Measurements from ENCODE around the gene SLC26A4.

SLC26A4 gene

GRCh38 chr7:107658467-107658866, 2.2 kb upstream of the SLC26A4 start:
- Histone ChIP-seq H3K27ac (ENCODE audit: insufficient read depth, low read length, poor library complexity, severe bottlenecking) (no peak overlapping the region), H3K4me1 (ENCODE audit: control insufficient read depth, insufficient read depth, low read length, poor library complexity, severe bottlenecking) (peaks cover 20% of the 10 kb centered on the region), H3K4me3 (ENCODE audit: insufficient read depth, low read depth, low read length, poor library complexity, severe bottlenecking) (no peak overlapping the region), H3K27me3 (replicated peaks; ENCODE audit: control insufficient read depth, insufficient read depth, low read length, poor library complexity, severe bottlenecking) (peaks cover 12% of the 10 kb centered on the region), H3K9me3 (ENCODE audit: control insufficient read depth, low read length) (no peaks in the 10 kb centered on the region), H3K36me3 (ENCODE audit: control insufficient read depth, insufficient read depth, low read length) (no peaks in the 10 kb centered on the region)
- no peak for DNase-seq

- Histone ChIP-seq H3K9me3 (ENCODE audit: control insufficient read depth, low read length) (no peaks in the 10 kb centered on the region), H3K27me3 (replicated peaks; ENCODE audit: control insufficient read depth, insufficient read depth, low read length, poor library complexity, severe bottlenecking) (peaks cover 12% of the 10 kb centered on the region), H3K4me1 (ENCODE audit: control insufficient read depth, insufficient read depth, low read length, poor library complexity, severe bottlenecking) (peaks cover 20% of the 10 kb centered on the region), H3K27ac (ENCODE audit: insufficient read depth, low read length, poor library complexity, severe bottlenecking) (no peak overlapping the region), H3K36me3 (ENCODE audit: control insufficient read depth, insufficient read depth, low read length) (no peaks in the 10 kb centered on the region), H3K4me3 (ENCODE audit: insufficient read depth, low read depth, low read length, poor library complexity, severe bottlenecking) (no peak overlapping the region)
- no peak for DNase-seq
Observed at GRCh38 chr7:107659666-107660065, 962 bp upstream of the SLC26A4 start.

DNA sequence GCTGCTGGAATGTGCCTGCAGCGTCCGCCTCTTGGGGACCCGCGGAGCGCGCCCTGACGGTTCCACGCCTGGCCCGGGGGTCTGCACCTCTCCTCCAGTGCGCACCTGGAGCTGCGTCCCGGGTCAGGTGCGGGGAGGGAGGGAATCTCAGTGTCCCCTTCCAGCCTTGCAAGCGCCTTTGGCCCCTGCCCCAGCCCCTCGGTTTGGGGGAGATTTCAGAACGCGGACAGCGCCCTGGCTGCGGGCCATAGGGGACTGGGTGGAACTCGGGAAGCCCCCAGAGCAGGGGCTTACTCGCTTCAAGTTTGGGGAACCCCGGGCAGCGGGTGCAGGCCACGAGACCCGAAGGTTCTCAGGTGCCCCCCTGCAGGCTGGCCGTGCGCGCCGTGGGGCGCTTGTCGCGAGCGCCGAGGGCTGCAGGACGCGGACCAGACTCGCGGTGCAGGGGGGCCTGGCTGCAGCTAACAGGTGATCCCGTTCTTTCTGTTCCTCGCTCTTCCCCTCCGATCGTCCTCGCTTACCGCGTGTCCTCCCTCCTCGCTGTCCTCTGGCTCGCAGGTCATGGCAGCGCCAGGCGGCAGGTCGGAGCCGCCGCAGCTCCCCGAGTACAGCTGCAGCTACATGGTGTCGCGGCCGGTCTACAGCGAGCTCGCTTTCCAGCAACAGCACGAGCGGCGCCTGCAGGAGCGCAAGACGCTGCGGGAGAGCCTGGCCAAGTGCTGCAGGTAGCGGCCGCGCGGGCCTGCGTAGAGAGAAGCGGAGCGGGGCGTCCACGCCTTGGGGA, 645 bp downstream of the SLC26A4 start:
- Histone ChIP-seq H3K27ac (ENCODE audit: insufficient read depth, low read length, poor library complexity, severe bottlenecking) (no peak overlapping the region), H3K9me3 (ENCODE audit: control insufficient read depth, low read length) (no peaks in the 10 kb centered on the region), H3K36me3 (ENCODE audit: control insufficient read depth, insufficient read depth, low read length) (no peaks in the 10 kb centered on the region), H3K4me1 (ENCODE audit: control insufficient read depth, insufficient read depth, low read length, poor library complexity, severe bottlenecking) (peaks cover 20% of the 10 kb centered on the region), H3K27me3 (replicated peaks; ENCODE audit: control insufficient read depth, insufficient read depth, low read length, poor library complexity, severe bottlenecking) (peaks cover 12% of the 10 kb centered on the region), H3K4me3 (ENCODE audit: insufficient read depth, low read depth, low read length, poor library complexity, severe bottlenecking) (peak overlapping the region; percentile 62)
- peak in 1 of 3 donors; percentile 7 for DNase-seq

- Histone ChIP-seq H3K27ac (ENCODE audit: insufficient read depth, low read length, poor library complexity, severe bottlenecking) (no peak overlapping the region), H3K27me3 (replicated peaks; ENCODE audit: control insufficient read depth, insufficient read depth, low read length, poor library complexity, severe bottlenecking) (peaks cover 12% of the 10 kb centered on the region)
Observed at GRCh38 chr7:107661865-107662379, 1.3 kb downstream of the SLC26A4 start.

GRCh38 chr7:107663196-107663595, 2.6 kb downstream of the SLC26A4 start:
- Histone ChIP-seq H3K27ac (ENCODE audit: insufficient read depth, low read length, poor library complexity, severe bottlenecking) (no peak overlapping the region), H3K27me3 (replicated peaks; ENCODE audit: control insufficient read depth, insufficient read depth, low read length, poor library complexity, severe bottlenecking) (peaks cover 15% of the 10 kb centered on the region), H3K9me3 (ENCODE audit: control insufficient read depth, low read length) (no peaks in the 10 kb centered on the region), H3K4me1 (ENCODE audit: control insufficient read depth, insufficient read depth, low read length, poor library complexity, severe bottlenecking) (peaks cover 20% of the 10 kb centered on the region), H3K4me3 (ENCODE audit: insufficient read depth, low read depth, low read length, poor library complexity, severe bottlenecking) (no peak overlapping the region), H3K36me3 (ENCODE audit: control insufficient read depth, insufficient read depth, low read length) (no peaks in the 10 kb centered on the region)
- DNase-seq, result no peak

More at GRCh38 chr7:107661865-107662379, 1.3 kb downstream of the SLC26A4 start:
- Histone ChIP-seq H3K36me3 (ENCODE audit: control insufficient read depth, insufficient read depth, low read length) (no peaks in the 10 kb centered on the region), H3K9me3 (ENCODE audit: control insufficient read depth, low read length) (no peaks in the 10 kb centered on the region), H3K4me3 (ENCODE audit: insufficient read depth, low read depth, low read length, poor library complexity, severe bottlenecking) (peak overlapping the region; percentile 62), H3K4me1 (ENCODE audit: control insufficient read depth, insufficient read depth, low read length, poor library complexity, severe bottlenecking) (peaks cover 20% of the 10 kb centered on the region)
- no peak for DNase-seq

- DNase-seq, result no peak
- no peak overlapping the region for H3K27ac ChIP-seq (ENCODE audit: insufficient read depth, low read length, poor library complexity, severe bottlenecking)
Observed at GRCh38 chr7:107666790-107667189, 6.2 kb downstream of the SLC26A4 start.

DNA sequence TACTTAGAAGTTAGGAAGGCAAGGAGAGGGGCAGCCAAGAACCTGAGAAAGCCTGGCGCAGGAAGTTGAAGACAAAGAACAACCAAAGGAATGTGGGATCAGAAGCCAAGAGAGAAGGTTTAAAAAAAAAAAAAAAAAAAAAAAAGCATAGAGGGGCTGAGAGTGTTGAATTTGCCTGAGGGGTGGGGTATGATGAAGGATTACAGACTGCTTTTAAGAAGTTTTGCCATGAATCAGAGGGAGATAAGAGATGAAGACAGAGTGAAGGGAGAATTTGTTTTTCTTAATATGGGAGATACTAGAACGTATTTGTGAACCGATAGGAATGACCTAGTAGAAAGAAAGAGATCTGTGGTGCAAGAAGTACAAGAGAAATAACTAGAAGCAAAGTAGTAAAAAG, 6.7 kb downstream of the SLC26A4 start:
- no peak overlapping the region for H3K27ac ChIP-seq (ENCODE audit: insufficient read depth, low read length, poor library complexity, severe bottlenecking)
- DNase-seq, result no peak
- H3K4me3 ChIP-seq (ENCODE audit: insufficient read depth, low read depth, low read length, poor library complexity, severe bottlenecking), result no peak overlapping the region
- H3K4me1 ChIP-seq (ENCODE audit: control insufficient read depth, insufficient read depth, low read length, poor library complexity, severe bottlenecking), result no peaks in the 10 kb centered on the region
- H3K36me3 ChIP-seq (ENCODE audit: control insufficient read depth, insufficient read depth, low read length), result no peaks in the 10 kb centered on the region
- H3K9me3 ChIP-seq (ENCODE audit: control insufficient read depth, low read length), result no peaks in the 10 kb centered on the region
- H3K27me3 ChIP-seq (replicated peaks; ENCODE audit: control insufficient read depth, insufficient read depth, low read length, poor library complexity, severe bottlenecking), result peaks cover 4% of the 10 kb centered on the region

More at GRCh38 chr7:107666790-107667189, 6.2 kb downstream of the SLC26A4 start:
- no peaks in the 10 kb centered on the region for H3K36me3 ChIP-seq (ENCODE audit: control insufficient read depth, insufficient read depth, low read length)
- H3K9me3 ChIP-seq (ENCODE audit: control insufficient read depth, low read length), result no peaks in the 10 kb centered on the region
- peaks cover 4% of the 10 kb centered on the region for H3K27me3 ChIP-seq (replicated peaks; ENCODE audit: control insufficient read depth, insufficient read depth, low read length, poor library complexity, severe bottlenecking)
- no peak overlapping the region for H3K4me3 ChIP-seq (ENCODE audit: insufficient read depth, low read depth, low read length, poor library complexity, severe bottlenecking)
- peaks cover 3% of the 10 kb centered on the region for H3K4me1 ChIP-seq (ENCODE audit: control insufficient read depth, insufficient read depth, low read length, poor library complexity, severe bottlenecking)

GRCh38 chr7:107668296-107668695, 7.7 kb downstream of the SLC26A4 start:
- no peak for DNase-seq
- Histone ChIP-seq H3K27me3 (replicated peaks; ENCODE audit: control insufficient read depth, insufficient read depth, low read length, poor library complexity, severe bottlenecking) (peaks cover 4% of the 10 kb centered on the region), H3K4me1 (ENCODE audit: control insufficient read depth, insufficient read depth, low read length, poor library complexity, severe bottlenecking) (no peaks in the 10 kb centered on the region), H3K4me3 (ENCODE audit: insufficient read depth, low read depth, low read length, poor library complexity, severe bottlenecking) (no peak overlapping the region), H3K9me3 (ENCODE audit: control insufficient read depth, low read length) (no peaks in the 10 kb centered on the region), H3K36me3 (ENCODE audit: control insufficient read depth, insufficient read depth, low read length) (no peaks in the 10 kb centered on the region), H3K27ac (ENCODE audit: insufficient read depth, low read length, poor library complexity, severe bottlenecking) (no peak overlapping the region)

DNA sequence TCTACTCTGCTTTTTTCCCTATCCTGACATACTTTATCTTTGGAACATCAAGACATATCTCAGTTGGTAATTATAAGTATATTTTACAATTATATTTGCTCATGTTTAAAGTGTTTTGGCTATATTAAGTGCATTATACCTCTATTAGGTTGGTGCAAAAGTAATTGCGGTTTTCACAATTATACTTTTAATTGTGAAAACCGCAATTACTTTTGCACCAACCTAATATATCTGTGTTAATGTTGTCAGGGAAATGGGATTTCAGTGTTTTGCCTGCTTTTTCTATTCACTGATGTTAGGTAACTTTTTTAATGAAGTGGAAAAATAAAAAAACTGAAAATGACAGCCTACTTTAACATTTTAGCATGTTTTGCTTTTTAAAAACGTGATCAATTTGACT, 11.6 kb downstream of the SLC26A4 start:
- Histone ChIP-seq H3K4me1 (ENCODE audit: control insufficient read depth, insufficient read depth, low read length, poor library complexity, severe bottlenecking) (no peaks in the 10 kb centered on the region), H3K27me3 (replicated peaks; ENCODE audit: control insufficient read depth, insufficient read depth, low read length, poor library complexity, severe bottlenecking) (peaks cover 4% of the 10 kb centered on the region), H3K4me3 (ENCODE audit: insufficient read depth, low read depth, low read length, poor library complexity, severe bottlenecking) (no peak overlapping the region), H3K9me3 (ENCODE audit: control insufficient read depth, low read length) (no peaks in the 10 kb centered on the region), H3K36me3 (ENCODE audit: control insufficient read depth, insufficient read depth, low read length) (no peaks in the 10 kb centered on the region), H3K27ac (ENCODE audit: insufficient read depth, low read length, poor library complexity, severe bottlenecking) (no peak overlapping the region)
- no peak for DNase-seq

- H3K27me3 ChIP-seq (replicated peaks; ENCODE audit: control insufficient read depth, insufficient read depth, low read length, poor library complexity, severe bottlenecking), result no peaks in the 10 kb centered on the region
- H3K27ac ChIP-seq (ENCODE audit: insufficient read depth, low read length, poor library complexity, severe bottlenecking), result no peak overlapping the region
- no peaks in the 10 kb centered on the region for H3K9me3 ChIP-seq (ENCODE audit: control insufficient read depth, low read length)
- H3K4me3 ChIP-seq (ENCODE audit: insufficient read depth, low read depth, low read length, poor library complexity, severe bottlenecking), result no peak overlapping the region
- DNase-seq, result no peak
- no peaks in the 10 kb centered on the region for H3K4me1 ChIP-seq (ENCODE audit: control insufficient read depth, insufficient read depth, low read length, poor library complexity, severe bottlenecking)
- no peaks in the 10 kb centered on the region for H3K36me3 ChIP-seq (ENCODE audit: control insufficient read depth, insufficient read depth, low read length)
Observed at GRCh38 chr7:107676249-107676648, 15.6 kb downstream of the SLC26A4 start.
